RWPE2 (cell line): ENCODE results near the gene CORO2B.

ENCODE experiments used
- ATAC-seq: fragments of 200-7000 bp; cut with Tn5 transposase; 3 replicates; pipeline ENCODE4 v1.9.1; 2021; ENCODE audit warnings: low read depth
- DNase-seq: peaks from one replicate; pipeline ENCODE4 v3.0.0-alpha.2; 2020; ENCODE audit warnings: low spot score
- H3K27ac ChIP-seq: fragments of 450-650 bp; 2 replicates; pipeline ENCODE4 v1.5.1; 2017; ENCODE audit warnings: mild to moderate bottlenecking; ENCODE audit not compliant: poor library complexity, severe bottlenecking
- H3K27me3 ChIP-seq: fragments of 250-450 bp; sonication (Bioruptor Pico); 2 replicates; pipeline ENCODE4 v1.5.1; 2021; ENCODE audit warnings: mild to moderate bottlenecking, moderate library complexity; ENCODE audit not compliant: insufficient read depth, poor library complexity, severe bottlenecking
- H3K36me3 ChIP-seq: fragments of 250-450 bp; sonication (Bioruptor Pico); 2 replicates; pipeline ENCODE4 v1.5.1; 2020; ENCODE audit warnings: low read depth, mild to moderate bottlenecking, moderate library complexity
- H3K4me1 ChIP-seq: fragments of 250-450 bp; sonication (Bioruptor Pico); 2 replicates; pipeline ENCODE4 v1.5.1; 2021; ENCODE audit warnings: mild to moderate bottlenecking, moderate library complexity; ENCODE audit not compliant: insufficient read depth, poor library complexity, severe bottlenecking
- H3K4me3 ChIP-seq: fragments of 250-450 bp; sonication (Bioruptor Pico); 2 replicates; pipeline ENCODE4 v1.5.1; 2021; ENCODE audit warnings: mild to moderate bottlenecking, moderate library complexity; ENCODE audit not compliant: severe bottlenecking
- H3K9me3 ChIP-seq: fragments of 250-450 bp; sonication (Bioruptor Pico); 2 replicates; pipeline ENCODE4 v1.5.1; 2021; ENCODE audit warnings: mild to moderate bottlenecking, moderate library complexity; ENCODE audit not compliant: severe bottlenecking
- CTCF ChIP-seq: fragments of 450-650 bp; IDR thresholded peaks from one replicate; pipeline ENCODE4 v1.5.1; 2017; ENCODE audit warnings: mild to moderate bottlenecking, moderate library complexity; ENCODE audit not compliant: poor library complexity, severe bottlenecking

The CORO2B gene

GRCh38 chr15:68537506-68537905 lies 41.3 kb upstream of the CORO2B start:
- Histone ChIP-seq H3K27ac (no peak overlapping the region), H3K4me3 (no peak overlapping the region), H3K27me3 (no peaks in the 10 kb centered on the region), H3K4me1 (peaks cover 2% of the 10 kb centered on the region), H3K36me3 (no peaks in the 10 kb centered on the region), H3K9me3 (peaks cover 3% of the 10 kb centered on the region)
- no peak for DNase-seq
- no peak for ATAC-seq
- TF ChIP-seq CTCF, result no peak

- no peak overlapping the region for H3K4me3 ChIP-seq
These were observed 40.5 kb upstream of the CORO2B start for GRCh38 chr15:68538311-68538710.

GRCh38 chr15:68541743-68542142 lies 37.0 kb upstream of the CORO2B start:
- Histone ChIP-seq H3K4me3 (no peak overlapping the region), H3K27me3 (no peaks in the 10 kb centered on the region), H3K27ac (no peak overlapping the region), H3K4me1 (no peaks in the 10 kb centered on the region), H3K36me3 (no peaks in the 10 kb centered on the region), H3K9me3 (peaks cover 3% of the 10 kb centered on the region)
- ATAC-seq, result no peak
- TF ChIP-seq CTCF, result no peak
- no peak for DNase-seq

More at GRCh38 chr15:68538311-68538710, 40.5 kb upstream of the CORO2B start:
- no peak overlapping the region for H3K27ac ChIP-seq
- peaks cover 3% of the 10 kb centered on the region for H3K9me3 ChIP-seq
- DNase-seq (no peak), ATAC-seq (no peak)
- no peaks in the 10 kb centered on the region for H3K27me3 ChIP-seq
- no peaks in the 10 kb centered on the region for H3K36me3 ChIP-seq
- TF ChIP-seq CTCF, result no peak
- peaks cover 2% of the 10 kb centered on the region for H3K4me1 ChIP-seq

- Histone ChIP-seq H3K4me1 (no peaks in the 10 kb centered on the region), H3K36me3 (no peaks in the 10 kb centered on the region), H3K27ac (no peak overlapping the region), H3K27me3 (no peaks in the 10 kb centered on the region), H3K9me3 (peaks cover 3% of the 10 kb centered on the region), H3K4me3 (no peak overlapping the region)
- ATAC-seq, result no peak
- DNase-seq, result no peak
- TF ChIP-seq CTCF, result no peak
These were observed 36.4 kb upstream of the CORO2B start for GRCh38 chr15:68542348-68542747.

- no peaks in the 10 kb centered on the region for H3K27me3 ChIP-seq
- no peaks in the 10 kb centered on the region for H3K4me1 ChIP-seq
- H3K4me3 ChIP-seq, result no peak overlapping the region
- peaks cover 3% of the 10 kb centered on the region for H3K9me3 ChIP-seq
- H3K27ac ChIP-seq, result no peak overlapping the region
- H3K36me3 ChIP-seq, result no peaks in the 10 kb centered on the region
- ATAC-seq, result no peak
- DNase-seq, result no peak
- TF ChIP-seq CTCF, result no peak
These were observed 36.0 kb upstream of the CORO2B start for GRCh38 chr15:68542771-68543164.
